ENCODE data around the gene GRK2.

The GRK2 gene

GRCh38 chr11:67283481-67283963, 17.2 kb downstream of the GRK2 start:
- no peak for DNase-seq

GRCh38 chr11:67284811-67285540, 18.7 kb downstream of the GRK2 start:
- no peak for DNase-seq

- no peak for DNase-seq
Observed at GRCh38 chr11:67285541-67286498, 19.5 kb downstream of the GRK2 start.

GRCh38 chr11:67286621-67287333, 20.5 kb downstream of the GRK2 start:
- DNase-seq = no peak

- DNase-seq = no peak
Observed at GRCh38 chr11:67287355-67288197, 21.3 kb downstream of the GRK2 start.

GRCh38 chr11:67288198-67288451, 21.9 kb downstream of the GRK2 start:
- no peak for DNase-seq

- DNase-seq = peak; percentile 87
Observed at GRCh38 chr11:67288452-67289225, 22.4 kb downstream of the GRK2 start.

GRCh38 chr11:67289226-67289650, 23.0 kb downstream of the GRK2 start, which contains the start of gene ANKRD13D:
Gene ANKRD13D (plus strand): TSS chr11:67289303. CDS start chr11:67289461, 158 bp downstream.
- no peak for DNase-seq

GRCh38 chr11:67289651-67290479, 23.6 kb downstream of the GRK2 start:
- no peak for DNase-seq

GRCh38 chr11:67290801-67291200, 24.5 kb downstream of the GRK2 start:
- DNase-seq = no peak

GRCh38 chr11:67291481-67292381, 25.5 kb downstream of the GRK2 start:
- DNase-seq = no peak

GRCh38 chr11:67292671-67293070, 26.4 kb downstream of the GRK2 start:
- no peak for DNase-seq

GRCh38 chr11:67293090-67293489, 26.8 kb downstream of the GRK2 start:
- no peak for DNase-seq

- DNase-seq = no peak
Observed at GRCh38 chr11:67295846-67296245, 29.6 kb downstream of the GRK2 start.

GRCh38 chr11:67298786-67299185, 32.5 kb downstream of the GRK2 start:
- DNase-seq = no peak

GRCh38 chr11:67299471-67300191, 33.4 kb downstream of the GRK2 start:
- DNase-seq = no peak

- DNase-seq = no peak
Observed at GRCh38 chr11:67300256-67300755, 34.0 kb downstream of the GRK2 start.

- DNase-seq = no peak
Observed at GRCh38 chr11:67300756-67301312, 34.6 kb downstream of the GRK2 start.

All from NCI-H1105 (cell line).